HG03095 (cell line): ENCODE data around the gene SARNP.
"Not testable (repeated sequence)": the region's sequence is repeated elsewhere in the genome, so short reads cannot be mapped to it uniquely, and the experiment has no call there.

Experiments
- ATAC-seq: cut with Tn5 transposase; IDR thresholded peaks from one replicate; pipeline ENCODE4 v1.9.1; 2021; ENCODE audit warnings: moderate library complexity; ENCODE audit not compliant: unreplicated experiment

Gene SARNP

DNA sequence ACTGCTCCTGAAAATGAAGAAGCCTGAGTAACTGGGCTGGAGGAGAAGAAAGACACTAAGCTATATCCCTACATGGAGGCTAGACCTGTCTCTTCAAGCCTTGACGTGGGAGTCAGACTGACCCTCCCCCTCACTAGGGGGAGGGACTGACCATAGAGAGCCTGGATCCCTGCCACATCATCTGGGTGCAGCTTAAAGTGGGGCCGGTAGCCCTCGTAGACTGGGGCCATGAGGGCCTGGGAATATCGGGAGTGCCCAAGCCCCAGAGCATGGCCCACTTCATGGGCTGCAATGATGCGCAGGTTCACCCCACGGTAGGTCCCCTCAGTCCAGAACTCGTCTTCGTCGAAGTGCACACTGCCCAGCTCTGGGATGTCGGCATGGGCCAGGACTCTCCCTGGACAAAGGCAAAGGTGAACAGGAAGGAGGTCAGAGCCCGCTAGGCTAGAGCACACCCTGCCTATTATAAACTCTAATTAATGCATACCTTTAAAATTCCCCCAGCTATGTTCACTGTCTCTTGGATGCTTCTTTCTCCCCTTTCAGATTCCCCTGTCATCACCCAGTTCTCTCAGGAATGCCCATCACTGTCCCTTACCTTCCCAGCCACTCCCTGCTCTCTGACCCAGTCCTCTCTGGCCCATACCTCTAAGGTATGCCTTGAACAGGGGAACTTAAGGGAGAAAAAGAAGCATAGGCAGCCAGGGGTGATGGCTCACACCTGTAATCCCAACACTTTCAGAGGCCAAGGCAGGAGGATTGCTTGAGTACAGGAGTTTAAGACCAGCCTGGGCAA lies 22.0 kb upstream of the SARNP start:
- no peak for ATAC-seq

GRCh38 chr12:55838361-55838760 lies 20.8 kb upstream of the SARNP start:
- no peak for ATAC-seq

DNA sequence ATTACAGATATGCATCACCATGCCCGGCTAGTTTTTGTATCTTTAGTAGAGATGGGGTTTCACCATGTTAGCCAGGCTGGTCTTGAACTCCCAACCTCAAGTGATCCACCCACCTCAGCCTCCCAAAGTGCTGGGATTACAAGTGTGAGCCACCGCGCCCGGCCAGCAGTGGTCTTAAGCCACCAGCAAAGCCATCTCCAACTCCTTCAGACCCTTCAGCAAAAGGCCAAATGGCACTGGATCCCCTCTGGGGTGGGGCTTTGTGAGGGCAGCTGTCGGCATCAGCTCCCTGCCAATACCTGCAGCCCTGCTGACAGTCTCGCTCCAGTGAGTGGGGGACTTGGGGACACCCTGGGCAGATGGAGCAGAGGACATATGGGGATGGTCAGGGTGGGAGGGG lies 16.9 kb upstream of the SARNP start:
- ATAC-seq = not testable (repeated sequence)

DNA sequence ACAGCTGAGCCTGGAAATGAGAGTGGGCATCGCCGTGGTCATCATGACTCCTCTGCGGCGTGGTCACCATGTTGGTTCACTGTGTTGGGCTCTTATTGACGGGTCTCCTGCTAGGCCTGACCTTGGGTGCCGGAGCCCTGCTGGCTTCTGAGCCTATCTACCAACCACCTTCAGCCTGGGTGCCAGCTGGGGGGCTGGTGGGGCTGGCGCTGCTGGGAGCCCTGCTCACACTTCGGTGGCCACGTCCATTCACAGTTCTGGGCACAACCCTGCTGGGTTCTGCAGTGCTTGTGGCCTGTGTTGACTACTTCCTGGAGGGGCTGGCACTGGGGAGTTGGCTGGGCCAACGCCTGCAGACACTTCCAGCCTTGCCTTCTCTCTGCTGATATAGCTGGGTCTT lies 15.5 kb upstream of the SARNP start:
- ATAC-seq = no peak

DNA sequence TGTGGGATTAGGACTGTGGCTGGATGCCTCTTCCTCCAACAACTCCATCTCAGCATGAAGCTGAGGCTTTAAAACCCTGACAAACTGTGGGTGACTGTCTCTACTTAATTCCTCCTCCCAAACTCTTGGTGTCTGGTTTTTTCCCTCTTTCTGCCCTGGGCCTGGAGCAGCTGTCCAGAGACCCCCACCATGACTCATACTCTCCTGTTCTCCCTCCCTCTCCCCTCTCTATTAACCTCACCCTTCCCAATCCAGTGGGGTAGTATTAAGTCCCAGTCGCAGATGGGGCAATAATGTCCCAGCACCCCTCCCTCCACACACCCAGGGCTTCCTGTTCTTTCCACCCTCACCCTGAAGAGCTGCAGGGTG lies 13.9 kb upstream of the SARNP start:
- ATAC-seq = no peak

- ATAC-seq = peak; percentile 11
These were observed 13.3 kb upstream of the SARNP start for GRCh38 chr12:55830601-55831446.

DNA sequence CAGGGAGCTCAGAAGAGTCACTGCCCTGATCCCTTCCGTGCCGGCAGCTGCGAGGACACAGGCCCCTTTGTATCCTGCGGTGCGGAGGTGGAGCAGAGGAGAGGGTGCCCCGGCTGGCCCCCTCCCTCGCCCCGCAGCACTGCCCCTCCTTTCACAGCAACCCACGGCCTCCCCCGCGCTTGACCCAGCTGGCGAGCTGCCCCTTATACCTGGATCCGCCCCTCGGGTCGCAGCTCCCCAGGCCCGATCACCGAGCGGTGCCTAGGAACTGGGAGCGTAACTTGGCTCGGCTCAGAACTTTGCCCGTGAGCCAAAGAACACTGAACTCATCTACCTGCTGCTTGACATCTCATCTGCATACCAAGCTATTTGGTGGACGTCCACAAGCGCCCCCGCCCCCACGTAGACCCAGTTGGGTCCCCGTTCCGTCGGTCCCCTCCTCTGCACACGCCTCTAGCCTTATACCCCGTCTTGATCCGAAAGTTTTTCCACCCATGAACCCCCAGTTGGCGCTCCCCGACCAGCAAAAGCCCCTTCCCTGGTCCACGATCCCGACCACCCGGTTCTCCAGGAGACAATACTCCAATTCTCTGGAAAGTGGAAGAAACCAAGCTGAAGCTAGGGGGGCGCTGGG lies 12.6 kb upstream of the SARNP start:
- ATAC-seq = peak; percentile 17

- ATAC-seq = no peak
These were observed 10.8 kb upstream of the SARNP start for GRCh38 chr12:55828357-55828756.

GRCh38 chr12:55827806-55828205 lies 10.3 kb upstream of the SARNP start:
- ATAC-seq = no peak

DNA sequence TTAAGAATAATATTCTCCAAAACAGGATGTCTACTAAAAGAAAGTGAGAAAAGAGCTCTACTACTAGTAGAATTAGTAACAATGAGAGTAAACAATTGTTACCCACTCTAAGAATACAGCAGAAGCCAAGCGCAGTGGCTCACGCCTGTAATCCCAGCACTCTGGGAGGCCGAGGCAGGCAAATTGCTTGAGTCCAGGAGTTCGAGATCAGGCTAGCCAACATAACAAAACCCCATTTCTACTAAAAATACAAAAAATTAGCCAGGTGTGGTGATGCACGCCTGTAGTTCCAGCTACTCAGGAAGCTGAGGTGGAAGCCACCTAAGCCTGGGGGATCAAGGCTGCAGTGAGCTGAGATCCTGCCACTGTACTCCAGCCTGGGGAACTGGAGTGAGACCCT lies 7.2 kb upstream of the SARNP start:
- ATAC-seq = no peak

GRCh38 chr12:55823419-55823818 lies 5.9 kb upstream of the SARNP start:
- no peak for ATAC-seq

DNA sequence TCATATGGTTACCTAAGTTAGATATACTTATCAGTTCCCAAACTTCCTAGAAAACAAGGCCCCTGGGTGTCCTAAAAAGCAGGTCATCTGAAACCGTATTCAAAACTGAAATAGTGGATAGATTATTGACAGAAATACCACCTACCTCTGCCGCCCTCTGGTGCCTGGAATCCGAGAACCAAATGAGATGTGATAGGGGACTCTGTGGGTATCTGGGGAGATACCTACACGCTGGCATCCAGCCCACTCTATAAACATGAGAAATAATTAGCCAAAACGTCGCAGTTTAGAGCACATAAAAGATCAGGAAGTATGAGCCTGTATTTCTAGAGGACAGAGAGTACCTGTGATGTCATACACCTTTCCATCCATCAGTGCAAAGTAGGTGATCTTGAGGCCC lies 4.7 kb upstream of the SARNP start:
- ATAC-seq = no peak

- ATAC-seq = no peak
These were observed 3.2 kb upstream of the SARNP start for GRCh38 chr12:55820679-55821078.

DNA sequence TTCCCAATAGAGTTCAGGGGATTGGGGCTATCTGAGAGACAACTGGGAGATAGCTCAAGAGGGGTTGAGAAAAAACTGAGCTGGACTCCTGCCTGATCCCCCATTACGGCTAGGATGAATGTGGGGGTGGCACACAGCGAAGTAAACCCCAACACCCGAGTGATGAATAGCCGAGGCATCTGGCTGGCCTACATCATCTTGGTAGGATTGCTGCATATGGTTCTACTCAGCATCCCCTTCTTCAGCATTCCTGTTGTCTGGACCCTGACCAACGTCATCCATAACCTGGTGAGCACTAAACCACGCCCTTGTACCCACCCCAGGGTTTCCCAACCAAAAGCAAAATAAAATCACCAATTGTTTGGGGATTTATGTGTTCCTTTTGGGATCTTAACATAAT lies 1.4 kb upstream of the SARNP start:
- ATAC-seq = no peak

DNA sequence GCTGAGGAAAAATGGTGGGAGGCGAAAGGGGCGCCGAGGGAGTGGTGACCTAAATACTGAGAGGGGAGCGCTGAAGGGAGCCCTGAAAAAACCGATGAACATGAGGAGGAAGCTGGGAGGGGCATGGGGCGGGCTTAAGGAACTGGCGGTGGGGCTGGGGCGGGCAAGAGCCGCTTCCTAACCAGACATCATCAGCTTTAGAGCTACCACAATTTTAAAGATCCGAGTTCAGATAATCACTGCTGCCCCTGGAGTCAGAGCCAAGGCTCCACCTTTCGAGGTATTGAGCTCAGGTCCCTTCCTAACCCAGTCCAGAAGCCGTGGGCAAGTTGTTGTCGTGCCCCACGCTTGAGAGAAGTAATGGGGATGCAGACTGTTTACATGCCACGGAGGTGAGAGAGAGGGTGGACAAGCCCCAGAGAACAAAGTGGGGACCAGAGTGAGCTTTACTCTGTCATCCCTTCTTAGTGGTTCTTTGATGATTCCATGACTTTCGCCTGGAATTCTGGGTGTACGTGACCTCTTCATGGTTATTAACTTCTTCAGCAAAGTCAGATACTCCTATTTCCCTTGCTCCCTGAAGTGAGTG lies 710 bp upstream of the SARNP start:
- ATAC-seq = peak; percentile 19

GRCh38 chr12:55816881-55817344 lies 611 bp downstream of the SARNP start:
- no peak for ATAC-seq

GRCh38 chr12:55815473-55815872 lies 2.1 kb downstream of the SARNP start:
- no peak for ATAC-seq

DNA sequence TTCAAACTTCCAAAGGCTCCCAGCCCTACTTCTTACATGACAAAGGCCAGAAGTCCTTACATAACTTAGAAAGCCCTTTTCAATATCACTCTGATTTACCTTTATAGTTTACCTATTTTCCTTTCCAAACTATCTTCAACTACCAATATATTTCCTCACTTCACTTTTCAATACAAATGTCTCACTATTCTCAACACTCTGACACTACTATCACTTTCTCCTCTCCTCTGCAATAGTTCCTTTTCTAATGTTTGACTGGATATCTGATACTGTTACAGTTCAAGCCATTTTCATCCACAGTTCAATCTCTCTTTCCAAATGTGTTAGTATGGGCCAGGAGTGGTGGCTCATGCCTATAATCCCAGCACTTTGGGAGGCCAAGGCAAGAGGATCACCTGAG lies 3.3 kb downstream of the SARNP start:
- no peak for ATAC-seq

- no peak for ATAC-seq
These were observed 5.4 kb downstream of the SARNP start for GRCh38 chr12:55812088-55812487.

DNA sequence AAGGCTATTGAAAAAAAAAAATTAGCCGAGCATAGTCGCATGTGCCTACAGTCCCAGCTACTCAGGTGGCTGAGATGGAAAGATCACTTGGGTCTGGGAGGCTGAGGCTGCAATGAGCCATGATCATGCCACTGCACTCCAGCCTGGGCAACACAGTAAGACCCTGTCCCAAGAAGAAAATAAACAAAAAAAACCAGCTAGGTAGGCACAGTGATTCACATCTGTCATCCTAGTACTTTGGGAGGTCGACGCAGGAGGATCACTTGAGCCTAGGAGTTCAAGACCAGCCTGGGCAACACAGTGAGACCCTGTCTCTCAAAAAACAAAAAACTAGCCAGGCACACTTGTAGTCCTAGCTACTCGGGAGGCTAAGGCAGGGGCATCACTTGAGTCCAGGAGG lies 8.2 kb downstream of the SARNP start:
- no peak for ATAC-seq

DNA sequence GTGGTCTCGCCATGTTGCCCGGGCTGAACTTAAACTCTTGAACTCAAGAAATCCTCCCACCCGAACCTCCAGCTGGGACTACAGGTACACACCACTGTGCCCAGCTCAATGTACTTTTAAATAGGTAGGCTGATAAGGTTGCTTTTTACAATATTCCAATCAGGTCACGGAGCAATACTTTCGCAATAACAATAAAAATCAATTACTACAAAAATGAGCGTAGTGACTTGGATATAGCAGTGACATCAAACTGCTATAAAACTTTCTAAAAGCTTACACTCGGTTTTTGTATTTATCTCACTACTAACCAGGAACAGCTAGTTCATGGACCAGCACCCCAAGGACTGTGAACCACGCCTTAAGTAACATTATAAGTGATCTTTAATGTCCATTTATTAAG lies 10.5 kb downstream of the SARNP start:
- ATAC-seq = no peak
